ENCODE measurements around the gene ABCA7. TPM values are rescaled to one million over a fixed set of nuclear protein-coding genes. Genes with fewer than 3 reads are reported as not detected.
A peak's percentile ranks its signal among the peaks of the same experiment; 100 is the strongest.

ABCA7 gene
- total and polyA plus RNA-seq, 2 of the 13 experiments (the other 11 are each of a cell fraction or from before 2014, with no cell fraction given) = 4.4 to 32.4 TPM

DNA sequence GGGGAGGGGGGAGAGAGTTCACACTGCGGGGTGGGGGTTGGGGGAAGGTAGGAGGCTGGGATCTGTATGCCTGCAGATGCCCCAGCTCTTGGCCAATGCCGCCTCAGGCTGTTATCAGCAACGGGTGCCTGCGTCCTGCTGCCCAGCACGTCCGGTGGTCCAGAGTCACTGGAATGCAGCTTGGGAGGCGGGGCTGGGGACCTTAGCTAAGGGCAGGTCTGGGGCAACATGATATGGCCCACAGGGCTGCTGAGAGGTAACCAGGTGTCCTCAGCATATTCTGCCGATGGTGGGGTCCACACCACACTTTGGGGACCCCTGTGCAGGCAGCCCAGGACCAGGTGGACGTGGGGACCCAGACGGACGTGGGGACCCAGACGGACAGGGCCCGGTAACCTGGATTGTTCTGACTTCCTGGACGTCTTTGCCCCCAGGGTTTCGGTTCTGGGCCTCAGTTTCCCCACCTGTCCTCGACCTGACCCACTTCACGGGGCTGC lies 26.4 kb downstream of the ABCA7 start (continued):
- TF ChIP-seq FOXO1 (CRISPR knock-in tag; IDR thresholded peaks at IDR 0.05) (peak; percentile 34; the same call in 1 of the 2 replicates), MYC (CRISPR knock-in tag; IDR thresholded peaks at IDR 0.05; ENCODE audit: borderline replicate concordance) (peak; percentile 47; the same call in 1 of the 2 replicates), ZNF607 (CRISPR knock-in tag; IDR thresholded peaks at IDR 0.05; ENCODE audit: borderline replicate concordance) (0 out of 2 replicates have a peak, but pooled peaks have one; percentile 52), MED1 (CRISPR knock-in tag; IDR thresholded peaks at IDR 0.05) (peak; percentile 79), NR2F6 (IDR thresholded peaks at IDR 0.05) (no peak), NR2F6 (CRISPR knock-in tag; IDR thresholded peaks at IDR 0.05) (peak; percentile 83), ZBTB7B (CRISPR knock-in tag; IDR thresholded peaks at IDR 0.05) (peak; percentile 88), ZNF205 (CRISPR knock-in tag; IDR thresholded peaks at IDR 0.05) (0 out of 2 replicates have a peak, but pooled peaks have one; percentile 5), ZNF501 (CRISPR knock-in tag; IDR thresholded peaks at IDR 0.05) (peak; percentile 58; the same call in 1 of the 2 replicates), ZNF234 (CRISPR knock-in tag; conservative IDR thresholded peaks at IDR 0.05) (no peak), SRSF1 (optimal IDR thresholded peaks at IDR 0.05; ENCODE audit: low read depth, low read length) (peak; percentile 11), GTF3A (CRISPR knock-in tag; conservative IDR thresholded peaks at IDR 0.05) (no peak), GATAD2A (CRISPR knock-in tag; IDR thresholded peaks at IDR 0.05) (peak; percentile 23; the same call in 1 of the 2 replicates), TEAD3 (CRISPR knock-in tag; optimal IDR thresholded peaks at IDR 0.05; ENCODE audit: borderline replicate concordance) (peak; percentile 94), ZNF274 (CRISPR knock-in tag; IDR thresholded peaks at IDR 0.05) (no peak), POLR2AphosphoS5 (IDR thresholded peaks at IDR 0.05; ENCODE audit: low read depth, low read length) (peak; percentile 34; the same call in 1 of the 2 replicates), IKZF4 (CRISPR knock-in tag; IDR thresholded peaks at IDR 0.05; ENCODE audit: borderline replicate concordance, low read depth, not compliant biosample characterization) (peak; percentile 23), SPEN (CRISPR knock-in tag; IDR thresholded peaks at IDR 0.05; ENCODE audit: low read depth) (peak; percentile 20; the same call in 1 of the 2 replicates), ZNF747 (CRISPR knock-in tag; IDR thresholded peaks at IDR 0.05; ENCODE audit: borderline replicate concordance) (peak; percentile 72; the same call in 1 of the 2 replicates), NFYC (CRISPR knock-in tag; IDR thresholded peaks at IDR 0.05) (peak; percentile 18; the same call in 1 of the 2 replicates)
- TF ChIP-seq, protein P1, sequence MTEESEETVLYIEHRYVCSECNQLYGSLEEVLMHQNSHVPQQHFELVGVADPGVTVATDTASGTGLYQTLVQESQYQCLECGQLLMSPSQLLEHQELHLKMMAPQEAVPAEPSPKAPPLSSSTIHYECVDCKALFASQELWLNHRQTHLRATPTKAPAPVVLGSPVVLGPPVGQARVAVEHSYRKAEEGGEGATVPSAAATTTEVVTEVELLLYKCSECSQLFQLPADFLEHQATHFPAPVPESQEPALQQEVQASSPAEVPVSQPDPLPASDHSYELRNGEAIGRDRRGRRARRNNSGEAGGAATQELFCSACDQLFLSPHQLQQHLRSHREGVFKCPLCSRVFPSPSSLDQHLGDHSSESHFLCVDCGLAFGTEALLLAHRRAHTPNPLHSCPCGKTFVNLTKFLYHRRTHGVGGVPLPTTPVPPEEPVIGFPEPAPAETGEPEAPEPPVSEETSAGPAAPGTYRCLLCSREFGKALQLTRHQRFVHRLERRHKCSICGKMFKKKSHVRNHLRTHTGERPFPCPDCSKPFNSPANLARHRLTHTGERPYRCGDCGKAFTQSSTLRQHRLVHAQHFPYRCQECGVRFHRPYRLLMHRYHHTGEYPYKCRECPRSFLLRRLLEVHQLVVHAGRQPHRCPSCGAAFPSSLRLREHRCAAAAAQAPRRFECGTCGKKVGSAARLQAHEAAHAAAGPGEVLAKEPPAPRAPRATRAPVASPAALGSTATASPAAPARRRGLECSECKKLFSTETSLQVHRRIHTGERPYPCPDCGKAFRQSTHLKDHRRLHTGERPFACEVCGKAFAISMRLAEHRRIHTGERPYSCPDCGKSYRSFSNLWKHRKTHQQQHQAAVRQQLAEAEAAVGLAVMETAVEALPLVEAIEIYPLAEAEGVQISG (CRISPR knock-in tag; IDR thresholded peaks at IDR 0.05) = peak; percentile 67
- TF ChIP-seq, protein P2, sequence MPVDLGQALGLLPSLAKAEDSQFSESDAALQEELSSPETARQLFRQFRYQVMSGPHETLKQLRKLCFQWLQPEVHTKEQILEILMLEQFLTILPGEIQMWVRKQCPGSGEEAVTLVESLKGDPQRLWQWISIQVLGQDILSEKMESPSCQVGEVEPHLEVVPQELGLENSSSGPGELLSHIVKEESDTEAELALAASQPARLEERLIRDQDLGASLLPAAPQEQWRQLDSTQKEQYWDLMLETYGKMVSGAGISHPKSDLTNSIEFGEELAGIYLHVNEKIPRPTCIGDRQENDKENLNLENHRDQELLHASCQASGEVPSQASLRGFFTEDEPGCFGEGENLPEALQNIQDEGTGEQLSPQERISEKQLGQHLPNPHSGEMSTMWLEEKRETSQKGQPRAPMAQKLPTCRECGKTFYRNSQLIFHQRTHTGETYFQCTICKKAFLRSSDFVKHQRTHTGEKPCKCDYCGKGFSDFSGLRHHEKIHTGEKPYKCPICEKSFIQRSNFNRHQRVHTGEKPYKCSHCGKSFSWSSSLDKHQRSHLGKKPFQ (CRISPR knock-in tag; IDR thresholded peaks at IDR 0.05; ENCODE audit: insufficient replicate concordance) = peak; percentile 77
- TF ChIP-seq, protein P3, sequence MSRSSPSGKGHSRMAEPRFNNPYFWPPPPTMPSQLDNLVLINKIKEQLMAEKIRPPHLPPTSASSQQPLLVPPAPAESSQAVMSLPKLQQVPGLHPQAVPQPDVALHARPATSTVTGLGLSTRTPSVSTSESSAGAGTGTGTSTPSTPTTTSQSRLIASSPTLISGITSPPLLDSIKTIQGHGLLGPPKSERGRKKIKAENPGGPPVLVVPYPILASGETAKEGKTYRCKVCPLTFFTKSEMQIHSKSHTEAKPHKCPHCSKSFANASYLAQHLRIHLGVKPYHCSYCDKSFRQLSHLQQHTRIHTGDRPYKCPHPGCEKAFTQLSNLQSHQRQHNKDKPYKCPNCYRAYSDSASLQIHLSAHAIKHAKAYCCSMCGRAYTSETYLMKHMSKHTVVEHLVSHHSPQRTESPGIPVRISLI (CRISPR knock-in tag; IDR thresholded peaks at IDR 0.05; ENCODE audit: borderline replicate concordance) = peak; percentile 37; the same call in 1 of the 2 replicates
- TF ChIP-seq, protein P4, sequence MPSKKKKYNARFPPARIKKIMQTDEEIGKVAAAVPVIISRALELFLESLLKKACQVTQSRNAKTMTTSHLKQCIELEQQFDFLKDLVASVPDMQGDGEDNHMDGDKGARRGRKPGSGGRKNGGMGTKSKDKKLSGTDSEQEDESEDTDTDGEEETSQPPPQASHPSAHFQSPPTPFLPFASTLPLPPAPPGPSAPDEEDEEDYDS (CRISPR knock-in tag; IDR thresholded peaks at IDR 0.05) = peak; percentile 75

All from HepG2 (cell line).